HepG2 (cell line): ENCODE data around the gene FBXO5. TPM values are rescaled to one million over a fixed set of nuclear protein-coding genes. Genes with fewer than 3 reads are reported as not detected.

Experiments
- ATAC-seq: fragments of 200-7000 bp; cut with Tn5 transposase; 3 replicates; pipeline ENCODE4 v1.9.1; 2020; ENCODE audit warnings: mild to moderate bottlenecking, moderate library complexity
- BruUV-seq: library from RNA; stranded (reverse); fragments of 400-500 nt; replicated peaks from 2 replicates; lab custom pipeline; 2021; lab: Mats Ljungman, UMichigan
- CTCF ChIA-PET: fragments of 300-600 bp; formaldehyde crosslinking; extraction: SDS; loops from one replicate; lab custom pipeline; 2021; ENCODE audit warnings: low total read pairs, inconsistent platforms, low intra/inter-chr PET ratio; lab: Yijun Ruan, JAX
- POLR2A ChIA-PET: fragments of 350-600 bp; sonication (Branson Sonifier 250); formaldehyde crosslinking; loops from one replicate; lab custom pipeline; 2020; ENCODE audit warnings: antibody characterized with exemption, inconsistent platforms; lab: Yijun Ruan, JAX
- DNase-seq: peaks from one replicate; pipeline ENCODE4 v3.0.0-alpha.2; 2015; ENCODE audit warnings: low spot score
- FAIRE-seq: peaks from 3 replicates; lab custom pipeline; 2011; peaks lifted over from hg19 to GRCh38; lab: Jason Lieb, UNC
- H2AFZ ChIP-seq: one replicate; pipeline ENCODE4 v1.6.1; 2011; ENCODE audit warnings: low read length, inconsistent platforms
- H3K27ac ChIP-seq: fragments of 300-600 bp; 3 replicates; pipeline ENCODE4 v1.8.0; 2011; ENCODE audit warnings: mixed run types, mild to moderate bottlenecking, mixed read lengths, low read length, inconsistent platforms; ENCODE audit not compliant: insufficient read depth; ENCODE audit errors: extremely low read length
- H3K27me3 ChIP-seq, 2 experiments: fragments of 200-600 bp in 1 of 2; 2 replicates in 1 of 2; 3 replicates in 1 of 2; pipeline versions ENCODE4 v1.6.0 to v1.8.0; 2011; ENCODE audit warnings: low read length in 2 of 2, mild to moderate bottlenecking in 2 of 2, moderate library complexity in 2 of 2, inconsistent platforms in 1 of 2; ENCODE audit not compliant: insufficient read depth in 2 of 2, control insufficient read depth in 1 of 2
- H3K36me3 ChIP-seq, 2 experiments: fragments of 200-600 bp in 1 of 2; replicated peaks in 1 of 2; 2 replicates in 1 of 2; 3 replicates in 1 of 2; pipeline versions ENCODE4 v1.5.1 to v1.8.0; 2011; ENCODE audit warnings: low read length in 2 of 2, inconsistent platforms in 1 of 2; ENCODE audit not compliant: insufficient read depth in 2 of 2, control insufficient read depth in 1 of 2
- H3K4me1 ChIP-seq: 2 replicates; pipeline ENCODE4 v1.5.1; 2012; ENCODE audit warnings: low read length, inconsistent platforms; ENCODE audit not compliant: insufficient read depth
- H3K4me2 ChIP-seq: 2 replicates; pipeline ENCODE4 v1.6.0; 2011; ENCODE audit warnings: low read depth, low read length, inconsistent platforms
- H3K4me3 ChIP-seq, 3 experiments: fragments of 200-600 bp in 1 of 3; sonication (generic), shearing (Covaris generic) in 1 of 3; replicated peaks in 1 of 3; 2 replicates each; pipeline ENCODE4 v1.5.1; 2011 to 2016; ENCODE audit warnings: low read length in 3 of 3, inconsistent platforms in 2 of 3, low read depth in 2 of 3, mild to moderate bottlenecking in 2 of 3, control low read depth in 1 of 3, mixed read lengths in 1 of 3; ENCODE audit not compliant: insufficient read depth in 1 of 3
- H3K79me2 ChIP-seq: one replicate; pipeline ENCODE4 v1.6.1; 2011; ENCODE audit warnings: low read length, inconsistent platforms; ENCODE audit not compliant: insufficient read depth
- H3K9ac ChIP-seq: 2 replicates; pipeline ENCODE4 v1.6.0; 2011; ENCODE audit warnings: mild to moderate bottlenecking, low read depth, low read length, inconsistent platforms; ENCODE audit not compliant: insufficient read depth
- H3K9me3 ChIP-seq: 2 replicates; pipeline ENCODE4 v1.5.1; 2012; ENCODE audit warnings: mild to moderate bottlenecking, low read length
- H4K20me1 ChIP-seq: 2 replicates; pipeline ENCODE4 v1.6.0; 2011; ENCODE audit warnings: inconsistent platforms, mild to moderate bottlenecking, low read length, moderate library complexity; ENCODE audit not compliant: insufficient read depth
- HMGA1 ChIP-seq: sonication (generic); formaldehyde crosslinking; conservative IDR thresholded peaks from 2 replicates; pipeline ENCODE4 v1.4.0; 2020; ENCODE audit warnings: missing genetic modification reagents
- JUND ChIP-seq: sonication (generic); formaldehyde crosslinking; IDR thresholded peaks from 2 replicates; pipeline ENCODE4 v1.8.0; 2022; ENCODE audit warnings: mild to moderate bottlenecking, missing genetic modification reagents
- RCOR2 ChIP-seq: IDR thresholded peaks from 2 replicates; pipeline ENCODE4 v1.6.1; 2016; ENCODE audit warnings: missing biosample characterization, missing genetic modification reagents
- SP2 ChIP-seq: sonication (generic); formaldehyde crosslinking; IDR thresholded peaks from 2 replicates; pipeline ENCODE4 v1.5.1; 2020; ENCODE audit warnings: mild to moderate bottlenecking, missing genetic modification reagents
- SRSF4 ChIP-seq: fragments of 200-400 bp; formaldehyde crosslinking; IDR thresholded peaks from one replicate; pipeline ENCODE4 v1.6.1; 2018; ENCODE audit warnings: mild to moderate bottlenecking, low read depth, low read length, moderate library complexity; ENCODE audit not compliant: poor library complexity, severe bottlenecking
- TCF12 ChIP-seq, 2 experiments: fragments of 450-650 bp in 1 of 2; sonication (generic) in 1 of 2; formaldehyde crosslinking in 1 of 2; IDR thresholded peaks; 2 replicates each; pipeline versions ENCODE4 v1.6.1 to v1.8.0; 2017 to 2022; ENCODE audit warnings: antibody characterized with exemption in 1 of 2, mild to moderate bottlenecking in 1 of 2, missing genetic modification reagents in 1 of 2, moderate library complexity in 1 of 2
- ZFP41 ChIP-seq: sonication (generic); formaldehyde crosslinking; IDR thresholded peaks from 2 replicates; pipeline ENCODE4 v1.4.0; 2020; ENCODE audit warnings: mild to moderate bottlenecking, missing genetic modification reagents, borderline replicate concordance
- ZFP91 ChIP-seq: sonication (generic); formaldehyde crosslinking; IDR thresholded peaks from 2 replicates; pipeline ENCODE4 v1.9.0; 2022; ENCODE audit warnings: missing genetic modification reagents, mild to moderate bottlenecking, borderline replicate concordance
- ZNF329 ChIP-seq: sonication (generic); formaldehyde crosslinking; IDR thresholded peaks from 2 replicates; pipeline ENCODE4 v1.9.0; 2021; ENCODE audit warnings: low read depth, mild to moderate bottlenecking, missing genetic modification reagents
- ZSCAN29 ChIP-seq: sonication (generic); formaldehyde crosslinking; conservative IDR thresholded peaks from 2 replicates; pipeline ENCODE4 v1.4.0; 2020; ENCODE audit warnings: mild to moderate bottlenecking, missing genetic modification reagents
- WGBS: methylation state at CpG from one replicate; pipeline ENCODE4 v1.1.6; 2017; ENCODE audit warnings: low lambda C conversion rate; 5-methylcytosine and 5-hydroxymethylcytosine counted together
- in situ Hi-C: cut with HindIII; loops from 2 replicates; pipeline ENCODE4 v1.10.0; 2017; ENCODE audit warnings: low pct_unique_long_range_greater_than_20kb; ENCODE audit not compliant: extremely low pct_ligation_motif_present
- intact Hi-C: fragments of 100-400 bp; cut with micrococcal nuclease; formaldehyde crosslinking; loops from one replicate; pipeline ENCODE4 v1.10.0; 2022; ENCODE audit not compliant: unreplicated experiment
- polyA plus RNA-seq, 8 experiments: library from polyadenylated mRNA; depleted of rRNA in 3 of 8; stranded (reverse) in 7 of 8; unstranded in 1 of 8; fragments of >200 nt; fragmentation: Illumina TruSeq in 4 of 8; extraction: Trizol in 4 of 8; gene quantifications; 2 replicates each; pipeline versions ENCODE4 v1.2.1 to v1.2.3, GENCODE V29; 2011 to 2016; ENCODE audit warnings: low read depth in 4 of 8, missing spikeins in 1 of 8, mixed read lengths in 1 of 8; ENCODE audit not compliant: insufficient read depth in 1 of 8
- total RNA-seq, 5 experiments: library from RNA; depleted of rRNA; stranded (reverse); fragments of >200 nt; fragmentation: Illumina TruSeq; extraction: Trizol; gene quantifications; 2 replicates each; pipeline ENCODE4 v1.2.3, GENCODE V29; 2016; ENCODE audit warnings: low read depth in 1 of 5
- TF ChIP-seq, protein P1 (sequence below): sonication (generic); formaldehyde crosslinking; IDR thresholded peaks from 2 replicates; pipeline ENCODE4 v1.4.0; 2020; ENCODE audit warnings: missing genetic modification reagents
- TF ChIP-seq, protein P2 (sequence below): sonication (generic); formaldehyde crosslinking; IDR thresholded peaks from 2 replicates; pipeline ENCODE4 v1.4.0; 2020; ENCODE audit warnings: mild to moderate bottlenecking, low read depth, missing genetic modification reagents
- TF ChIP-seq, protein P3 (sequence below): sonication (generic); formaldehyde crosslinking; IDR thresholded peaks from 2 replicates; pipeline ENCODE4 v1.9.0; 2021; ENCODE audit warnings: missing genetic modification reagents, borderline replicate concordance

Gene FBXO5
- total and polyA plus RNA-seq, 2 of the 13 experiments (the other 11 are each of a cell fraction or from before 2014, with no cell fraction given) = 15.8 to 41.5 TPM

DNA sequence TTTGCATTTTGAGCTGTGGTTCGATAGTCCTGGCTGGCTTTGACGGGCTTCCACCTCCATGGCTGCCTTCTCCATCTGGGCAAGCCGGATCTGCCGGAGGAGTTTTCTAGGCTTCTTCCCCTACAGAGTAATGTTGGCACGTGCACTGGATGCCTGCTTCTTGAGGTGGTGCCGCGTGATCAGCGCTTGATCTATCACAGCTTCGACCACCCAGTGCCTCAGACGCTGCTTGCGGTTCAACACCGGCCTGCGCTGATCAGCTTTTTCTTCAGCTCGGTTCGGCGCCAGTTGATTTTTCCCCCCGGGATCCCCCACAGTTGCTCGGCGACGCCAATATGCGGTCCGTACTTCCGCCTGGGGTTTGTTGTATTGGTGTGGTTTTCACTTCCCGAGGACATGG, 23.5 kb downstream of the FBXO5 start (continued):
- TF ChIP-seq ZNF329 (CRISPR knock-in tag) = no peak

- Histone ChIP-seq H2AFZ (no peak overlapping the region), H3K79me2 (no peaks in the 10 kb centered on the region), H3K4me1 (peaks cover 9% of the 10 kb centered on the region; the same call in 1 of the 2 replicates), H3K4me3 (no peak overlapping the region), H3K9ac (no peak overlapping the region), H4K20me1 (no peaks in the 10 kb centered on the region), H3K27me3 (no peaks in the 10 kb centered on the region), H3K27ac (no peak overlapping the region), H3K4me2 (no peak overlapping the region), H3K36me3 (no peaks in the 10 kb centered on the region), H3K9me3 (peaks cover 9% of the 10 kb centered on the region)
- DNase-seq (no peak), FAIRE-seq (no peak), ATAC-seq (no peak)
- CTCF ChIA-PET = no interaction called here
- BruUV-seq = no TSS peak
- WGBS = 3% methylated on average over 1 of the region's 1 CpG
- POLR2A ChIA-PET = interaction anchor here (1.1 kb wide), 1 partner anchor 25 kb away, joined by 3 read pairs; the partner anchor contains the start of gene FBXO5
- intact Hi-C loops = no loop called here
- in situ Hi-C loops = loop anchor here (10.0 kb wide), 1 partner anchor 213 kb away; no protein-coding TSS in a partner anchor
- TF ChIP-seq, protein P1, sequence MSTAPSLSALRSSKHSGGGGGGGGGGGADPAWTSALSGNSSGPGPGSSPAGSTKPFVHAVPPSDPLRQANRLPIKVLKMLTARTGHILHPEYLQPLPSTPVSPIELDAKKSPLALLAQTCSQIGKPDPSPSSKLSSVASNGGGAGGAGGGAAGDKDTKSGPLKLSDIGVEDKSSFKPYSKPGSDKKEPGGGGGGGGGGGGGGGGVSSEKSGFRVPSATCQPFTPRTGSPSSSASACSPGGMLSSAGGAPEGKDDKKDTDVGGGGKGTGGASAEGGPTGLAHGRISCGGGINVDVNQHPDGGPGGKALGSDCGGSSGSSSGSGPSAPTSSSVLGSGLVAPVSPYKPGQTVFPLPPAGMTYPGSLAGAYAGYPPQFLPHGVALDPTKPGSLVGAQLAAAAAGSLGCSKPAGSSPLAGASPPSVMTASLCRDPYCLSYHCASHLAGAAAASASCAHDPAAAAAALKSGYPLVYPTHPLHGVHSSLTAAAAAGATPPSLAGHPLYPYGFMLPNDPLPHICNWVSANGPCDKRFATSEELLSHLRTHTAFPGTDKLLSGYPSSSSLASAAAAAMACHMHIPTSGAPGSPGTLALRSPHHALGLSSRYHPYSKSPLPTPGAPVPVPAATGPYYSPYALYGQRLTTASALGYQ (CRISPR knock-in tag) = no peak
- no peak for TF ChIP-seq JUND (CRISPR knock-in tag)
- no peak for TF ChIP-seq TCF12 (IDR thresholded peaks at IDR 0.05)
- TF ChIP-seq TCF12 (CRISPR knock-in tag; IDR thresholded peaks at IDR 0.05) = no peak
- no peak for TF ChIP-seq SP2 (CRISPR knock-in tag)
- TF ChIP-seq ZFP91 (CRISPR knock-in tag) = no peak
- TF ChIP-seq ZFP41 (CRISPR knock-in tag) = no peak
- TF ChIP-seq RCOR2 (CRISPR knock-in tag) = no peak
- no peak for TF ChIP-seq ZSCAN29 (CRISPR knock-in tag)
- TF ChIP-seq SRSF4 = no peak
- TF ChIP-seq, protein P2, sequence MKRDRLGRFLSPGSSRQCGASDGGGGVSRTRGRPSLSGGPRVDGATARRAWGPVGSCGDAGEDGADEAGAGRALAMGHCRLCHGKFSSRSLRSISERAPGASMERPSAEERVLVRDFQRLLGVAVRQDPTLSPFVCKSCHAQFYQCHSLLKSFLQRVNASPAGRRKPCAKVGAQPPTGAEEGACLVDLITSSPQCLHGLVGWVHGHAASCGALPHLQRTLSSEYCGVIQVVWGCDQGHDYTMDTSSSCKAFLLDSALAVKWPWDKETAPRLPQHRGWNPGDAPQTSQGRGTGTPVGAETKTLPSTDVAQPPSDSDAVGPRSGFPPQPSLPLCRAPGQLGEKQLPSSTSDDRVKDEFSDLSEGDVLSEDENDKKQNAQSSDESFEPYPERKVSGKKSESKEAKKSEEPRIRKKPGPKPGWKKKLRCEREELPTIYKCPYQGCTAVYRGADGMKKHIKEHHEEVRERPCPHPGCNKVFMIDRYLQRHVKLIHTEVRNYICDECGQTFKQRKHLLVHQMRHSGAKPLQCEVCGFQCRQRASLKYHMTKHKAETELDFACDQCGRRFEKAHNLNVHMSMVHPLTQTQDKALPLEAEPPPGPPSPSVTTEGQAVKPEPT = no peak
- no peak for TF ChIP-seq HMGA1 (CRISPR knock-in tag)
- TF ChIP-seq, protein P3, sequence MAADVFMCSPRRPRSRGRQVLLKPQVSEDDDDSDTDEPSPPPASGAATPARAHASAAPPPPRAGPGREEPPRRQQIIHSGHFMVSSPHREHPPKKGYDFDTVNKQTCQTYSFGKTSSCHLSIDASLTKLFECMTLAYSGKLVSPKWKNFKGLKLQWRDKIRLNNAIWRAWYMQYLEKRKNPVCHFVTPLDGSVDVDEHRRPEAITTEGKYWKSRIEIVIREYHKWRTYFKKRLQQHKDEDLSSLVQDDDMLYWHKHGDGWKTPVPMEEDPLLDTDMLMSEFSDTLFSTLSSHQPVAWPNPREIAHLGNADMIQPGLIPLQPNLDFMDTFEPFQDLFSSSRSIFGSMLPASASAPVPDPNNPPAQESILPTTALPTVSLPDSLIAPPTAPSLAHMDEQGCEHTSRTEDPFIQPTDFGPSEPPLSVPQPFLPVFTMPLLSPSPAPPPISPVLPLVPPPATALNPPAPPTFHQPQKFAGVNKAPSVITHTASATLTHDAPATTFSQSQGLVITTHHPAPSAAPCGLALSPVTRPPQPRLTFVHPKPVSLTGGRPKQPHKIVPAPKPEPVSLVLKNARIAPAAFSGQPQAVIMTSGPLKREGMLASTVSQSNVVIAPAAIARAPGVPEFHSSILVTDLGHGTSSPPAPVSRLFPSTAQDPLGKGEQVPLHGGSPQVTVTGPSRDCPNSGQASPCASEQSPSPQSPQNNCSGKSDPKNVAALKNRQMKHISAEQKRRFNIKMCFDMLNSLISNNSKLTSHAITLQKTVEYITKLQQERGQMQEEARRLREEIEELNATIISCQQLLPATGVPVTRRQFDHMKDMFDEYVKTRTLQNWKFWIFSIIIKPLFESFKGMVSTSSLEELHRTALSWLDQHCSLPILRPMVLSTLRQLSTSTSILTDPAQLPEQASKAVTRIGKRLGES (CRISPR knock-in tag) = no peak
Observed at GRCh38 chr6:152957796-152958195, 25.0 kb downstream of the FBXO5 start.
